HUDEP-2 (cell line): ENCODE measurements around the gene MLH3.
A peak's percentile ranks its signal among the peaks of the same experiment; 100 is the strongest.
"Not testable (repeated sequence)": the region's sequence is repeated elsewhere in the genome, so short reads cannot be mapped to it uniquely, and the experiment has no call there.

Source experiments
- DNase-seq, 76 experiments: peaks; one replicate each; lab custom pipeline; 2025; ENCODE audit not compliant: unreplicated experiment in 76 of 76; lab: John Stamatoyannopoulos, UW

Gene MLH3

GRCh38 chr14:75040507-75040906 is 10.8 kb downstream of the MLH3 start:
- peak in 15 of 76 experiments; percentile 2 to 63 (median 20) for DNase-seq

DNA sequence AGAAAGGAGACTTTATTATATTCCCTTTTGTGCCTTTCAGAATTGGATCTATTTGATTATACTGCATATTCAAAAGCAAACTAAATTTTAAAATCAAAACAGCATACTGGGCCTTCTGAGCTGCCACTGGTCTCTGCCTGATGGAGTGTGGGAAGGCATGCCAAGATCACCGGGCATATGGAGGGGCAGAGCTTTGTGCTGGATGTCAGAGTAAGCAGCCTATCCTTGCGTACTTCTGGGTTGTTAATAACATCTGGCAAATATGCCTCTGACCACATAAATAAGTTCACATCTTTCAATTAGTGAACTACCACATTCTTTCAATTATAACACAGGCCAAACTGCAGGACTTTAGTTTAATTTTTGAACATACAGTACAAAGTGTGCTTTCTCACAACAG is 18.3 kb downstream of the MLH3 start:
- no peak for DNase-seq

GRCh38 chr14:75030147-75030546 is 21.1 kb downstream of the MLH3 start:
- no peak for DNase-seq

DNA sequence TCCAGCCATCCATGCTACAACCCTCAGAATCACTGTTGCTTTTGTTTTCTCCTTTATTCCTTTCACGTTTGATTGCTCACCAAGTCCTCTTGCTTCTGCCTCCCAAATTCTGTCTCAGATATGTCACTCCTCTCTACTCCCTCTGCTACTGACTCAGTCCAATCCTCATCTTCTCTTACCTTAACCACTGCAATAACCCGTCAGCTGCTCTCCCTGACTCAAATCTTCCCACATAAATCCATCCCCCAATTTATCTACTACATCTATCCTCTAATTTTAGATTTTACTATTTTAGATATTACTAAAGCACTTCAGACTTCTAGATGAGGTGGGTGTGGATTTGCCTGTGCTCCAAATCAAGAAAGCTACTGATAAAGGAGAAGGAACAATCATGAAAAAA is 25.4 kb downstream of the MLH3 start:
- no peak for DNase-seq

GRCh38 chr14:75025082-75025481 is 26.2 kb downstream of the MLH3 start:
- DNase-seq, result peak in 3 of 76 experiments; percentile 2 to 19 (median 5)

DNA sequence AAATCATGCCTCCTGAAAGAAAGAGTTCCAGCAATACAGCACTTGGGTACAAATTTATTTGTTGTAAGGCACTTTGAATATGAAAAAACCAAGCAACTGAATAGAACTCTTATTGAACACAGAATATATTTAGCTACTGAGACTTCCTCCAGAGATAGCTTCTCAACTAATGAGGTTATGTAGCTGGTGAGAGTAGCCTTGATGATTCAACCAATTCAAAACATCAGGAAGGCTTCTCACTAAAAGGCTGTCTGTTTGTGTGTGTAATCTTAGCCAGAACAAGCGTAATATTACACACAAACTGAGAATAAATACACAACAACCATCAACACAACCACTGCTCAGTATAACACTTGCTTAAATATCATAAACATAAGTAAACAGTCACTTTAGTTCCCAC is 28.2 kb downstream of the MLH3 start:
- DNase-seq, result no peak

DNA sequence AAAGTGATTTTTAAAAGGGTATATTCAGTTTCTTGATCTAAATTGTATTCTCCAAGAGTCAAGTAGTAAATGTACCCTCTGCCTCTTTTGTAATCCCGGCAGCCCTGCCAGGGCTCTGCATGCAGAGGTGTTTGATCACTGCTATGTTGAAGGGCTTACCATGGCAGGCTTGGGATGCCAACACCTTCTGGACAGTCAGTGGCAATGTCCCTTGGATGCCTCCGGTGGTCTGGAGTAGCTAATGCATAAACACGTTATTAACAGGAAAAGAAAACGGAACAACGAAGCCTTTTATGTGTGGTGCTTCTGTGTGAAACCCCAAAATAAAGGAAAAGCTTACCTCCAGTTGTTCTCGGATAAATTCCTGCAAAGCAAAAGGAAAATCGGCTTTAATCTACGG is 28.6 kb downstream of the MLH3 start:
- DNase-seq, result peak in 13 of 76 experiments; percentile 1 to 29 (median 13)

DNA sequence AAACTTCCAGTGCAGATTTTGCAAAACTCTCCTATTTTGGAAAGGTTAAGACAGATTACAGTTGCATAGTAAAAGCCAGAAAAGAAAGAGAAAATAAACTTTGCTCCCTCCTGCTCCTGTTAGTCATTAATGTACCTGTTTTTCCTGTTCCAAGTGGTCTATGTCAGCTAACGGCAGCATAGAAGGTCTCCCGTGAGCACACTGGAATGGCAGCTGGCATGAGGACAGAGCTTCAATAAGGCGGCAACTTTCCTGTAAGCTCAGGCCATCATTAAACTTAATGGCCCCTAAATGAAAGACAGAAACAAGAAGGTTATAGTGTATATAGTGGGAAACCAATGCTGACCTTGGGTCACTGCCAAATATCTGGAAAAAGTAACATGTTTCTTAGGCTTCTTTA is 32.6 kb downstream of the MLH3 start:
- no peak for DNase-seq

DNA sequence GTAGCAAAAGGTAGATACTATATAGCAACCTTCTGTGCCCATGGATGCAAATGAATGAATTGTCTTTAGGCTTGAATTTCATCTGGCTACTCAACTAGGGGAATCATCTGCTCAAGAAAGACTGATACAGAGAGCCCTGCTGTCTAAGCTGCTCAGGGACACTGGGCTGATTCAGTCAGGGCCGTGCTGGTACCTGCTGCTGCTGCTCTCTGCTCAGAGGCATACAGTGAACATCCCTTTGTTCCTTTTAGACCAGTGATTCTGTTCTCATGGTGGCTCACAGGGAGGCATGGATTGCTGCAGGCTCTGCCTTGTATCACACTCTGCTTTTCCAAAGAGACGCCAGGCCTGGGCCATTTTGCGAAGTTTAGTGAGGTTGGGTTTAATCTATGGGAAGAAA is 34.5 kb downstream of the MLH3 start:
- no peak for DNase-seq

DNA sequence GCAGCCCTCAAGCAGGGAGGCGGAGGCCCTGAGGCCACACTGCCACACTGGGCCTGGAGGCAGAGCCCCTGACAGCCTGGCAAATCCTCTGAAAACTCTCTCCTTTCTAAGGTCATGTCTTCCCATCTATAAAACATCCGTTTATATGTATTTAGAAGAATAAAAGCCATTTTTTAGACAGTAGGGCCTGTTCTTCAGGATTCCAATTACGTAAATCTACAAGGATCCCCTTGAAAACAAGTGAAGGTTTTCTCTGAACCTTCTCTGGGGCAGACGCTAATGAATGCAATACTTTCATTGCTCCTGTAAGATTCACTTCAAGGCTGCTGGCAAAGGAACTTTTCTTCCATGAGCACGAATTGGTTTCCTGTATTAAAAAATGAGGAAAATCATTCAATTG is 35.8 kb downstream of the MLH3 start:
- DNase-seq, result no peak

- no peak for DNase-seq
These were observed 38.0 kb downstream of the MLH3 start for GRCh38 chr14:75013290-75013689.

DNA sequence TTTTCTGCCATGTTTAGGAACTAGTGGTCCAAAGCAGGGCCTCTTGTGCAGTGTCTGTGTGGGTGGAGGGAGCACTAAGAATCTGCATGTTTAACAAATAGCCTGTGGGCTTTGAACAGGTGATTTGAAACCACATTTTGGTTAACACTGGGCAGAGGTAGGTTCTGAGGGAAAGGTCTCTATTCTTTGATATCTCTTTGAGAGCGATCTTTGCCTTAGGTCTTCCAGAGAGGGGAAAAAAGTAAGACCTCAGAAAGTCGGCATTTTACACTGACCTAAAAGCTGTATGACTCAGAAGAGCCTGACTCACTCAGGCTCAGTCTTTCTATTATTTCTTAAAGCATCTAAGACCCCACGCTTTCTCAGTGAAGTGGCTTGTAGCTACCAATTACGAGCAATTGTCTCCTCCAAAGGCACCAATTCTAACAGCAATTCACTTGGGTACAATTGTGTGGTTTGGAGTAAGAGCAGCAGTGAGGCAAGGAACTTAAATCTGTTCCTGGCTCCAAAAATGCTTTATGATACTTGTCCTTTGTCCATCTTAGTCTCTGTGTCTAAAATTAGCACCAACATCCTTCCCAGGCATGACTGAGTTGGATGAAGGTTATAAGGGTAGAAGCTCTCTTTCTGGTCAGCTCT is 39.8 kb downstream of the MLH3 start:
- no peak for DNase-seq

GRCh38 chr14:75010472-75011093 is 40.7 kb downstream of the MLH3 start:
- no peak for DNase-seq

DNA sequence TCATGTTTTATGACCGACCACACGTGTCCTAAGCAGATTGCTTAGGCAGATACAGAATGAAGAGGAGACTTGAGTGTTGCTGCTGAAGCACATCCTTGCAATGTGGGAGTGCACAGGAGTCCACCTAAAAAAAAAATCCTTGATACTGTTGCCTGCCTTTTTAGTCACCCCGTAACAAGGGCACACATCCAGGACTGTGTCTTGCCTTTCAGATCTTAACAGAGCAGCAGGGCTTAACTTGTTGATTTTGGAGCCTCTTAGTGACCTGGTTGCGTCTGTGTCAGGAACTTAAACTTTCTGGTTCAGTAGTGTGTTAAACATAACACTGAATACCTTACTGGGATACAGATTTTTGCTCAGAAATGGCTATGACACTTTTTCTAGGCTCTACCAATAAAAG is 42.1 kb downstream of the MLH3 start:
- no peak for DNase-seq

- DNase-seq, result no peak
These were observed 45.9 kb downstream of the MLH3 start for GRCh38 chr14:75005357-75005756.

DNA sequence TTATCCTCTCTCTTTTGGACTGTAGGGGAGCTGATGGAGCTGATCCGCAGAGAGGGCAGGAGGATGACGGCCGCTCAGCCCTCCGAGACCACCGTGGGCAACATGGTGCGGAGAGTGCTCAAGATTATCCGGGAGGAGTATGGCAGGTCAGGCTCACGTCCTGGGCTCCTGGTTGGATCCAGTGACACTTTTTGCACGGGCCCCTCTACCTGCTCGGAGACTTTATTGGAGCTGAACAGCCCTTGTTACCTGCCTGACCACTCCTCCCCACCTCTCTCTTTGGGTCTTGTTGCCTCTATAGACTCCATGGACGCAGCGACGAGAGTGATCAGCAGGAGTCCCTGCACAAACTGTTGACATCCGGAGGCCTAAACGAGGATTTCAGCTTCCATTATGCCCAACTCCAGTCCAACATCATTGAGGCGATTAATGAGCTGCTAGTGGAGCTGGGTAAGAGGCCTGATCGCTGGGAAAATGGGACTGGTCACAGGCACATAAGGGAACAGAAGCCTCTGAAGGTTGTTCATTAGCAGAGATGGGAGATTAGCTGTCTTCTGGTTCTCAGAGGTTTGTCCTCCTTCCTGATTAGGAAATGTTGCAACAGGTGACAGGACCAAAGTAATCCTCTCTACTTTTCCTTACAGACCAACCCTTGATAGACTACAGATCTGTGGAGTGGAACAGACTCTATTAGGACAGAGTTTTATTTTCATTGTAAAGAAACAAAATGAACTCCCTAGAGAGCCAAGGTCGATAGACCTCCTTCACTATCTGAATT is 47.8 kb downstream of the MLH3 start:
- DNase-seq, result no peak

DNA sequence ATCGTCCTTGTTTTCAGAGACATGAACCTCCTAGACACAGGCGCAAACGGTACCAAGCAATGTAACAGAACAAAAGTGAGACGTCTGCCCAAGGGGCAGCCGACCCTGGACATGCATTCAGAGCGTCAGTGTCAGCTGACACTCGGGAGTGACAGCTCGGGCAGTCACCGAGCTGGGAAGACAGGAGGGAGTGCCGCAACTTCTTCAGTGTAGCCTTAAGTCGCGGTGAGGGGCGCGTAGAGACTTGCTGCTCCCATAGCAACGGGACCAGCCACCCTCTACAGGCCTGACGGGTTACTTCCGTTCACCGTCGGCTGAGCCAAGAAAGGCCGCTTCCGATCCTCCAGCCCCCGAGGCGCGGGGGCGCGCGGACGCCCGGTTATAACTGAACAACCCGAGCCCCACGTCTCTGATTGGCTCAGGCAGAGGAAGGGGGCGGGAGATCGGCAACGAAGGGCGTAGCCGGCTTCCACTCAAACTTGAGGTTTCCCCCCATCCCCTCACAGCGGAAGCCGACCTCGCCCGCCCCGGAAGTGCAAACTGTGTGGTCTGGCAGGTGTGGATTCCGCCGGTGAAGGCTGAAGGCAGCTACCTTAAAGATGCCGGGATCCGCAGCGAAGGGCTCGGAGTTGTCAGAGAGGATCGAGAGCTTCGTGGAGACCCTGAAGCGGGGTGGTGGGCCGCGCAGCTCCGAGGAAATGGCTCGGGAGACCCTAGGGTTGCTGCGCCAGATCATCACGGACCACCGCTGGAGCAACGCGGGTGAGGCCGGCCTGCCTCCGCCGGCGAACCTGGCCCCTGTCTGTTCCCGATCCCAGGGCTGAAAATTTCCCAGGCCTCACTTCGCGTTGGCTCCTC is 48.6 kb downstream of the MLH3 start, which contains the start of gene EIF2B2:
EIF2B2 (plus strand) TSS at position 530 of the 858 bp plus-strand sequence; CDS start at position 600, 70 bp downstream.
- peak; percentile 33 to 98 (median 94) for DNase-seq

DNA sequence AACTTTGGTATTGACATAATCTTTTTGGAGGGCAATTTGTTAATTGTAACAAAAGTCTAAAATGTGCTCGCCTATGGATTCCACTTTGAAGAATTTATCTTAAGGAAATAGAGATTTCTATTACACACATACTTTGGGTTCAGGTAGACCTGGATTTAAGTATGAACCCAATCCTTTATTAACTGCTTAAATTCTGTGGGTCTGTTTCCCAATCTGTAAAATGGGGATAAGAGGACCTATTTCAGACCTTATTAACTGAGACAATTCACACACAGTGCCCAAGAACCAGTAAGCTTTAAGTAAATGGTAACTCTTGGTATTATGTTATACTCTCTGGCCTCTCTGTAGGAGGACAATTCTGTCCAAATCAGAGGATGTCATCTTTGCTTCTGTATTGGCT is 49.4 kb downstream of the MLH3 start:
- DNase-seq, result no peak

- no peak for DNase-seq
These were observed 50.0 kb downstream of the MLH3 start for GRCh38 chr14:75001261-75001660.

- not testable (repeated sequence) for DNase-seq
These were observed 55.5 kb downstream of the MLH3 start for GRCh38 chr14:74995781-74996180.

DNA sequence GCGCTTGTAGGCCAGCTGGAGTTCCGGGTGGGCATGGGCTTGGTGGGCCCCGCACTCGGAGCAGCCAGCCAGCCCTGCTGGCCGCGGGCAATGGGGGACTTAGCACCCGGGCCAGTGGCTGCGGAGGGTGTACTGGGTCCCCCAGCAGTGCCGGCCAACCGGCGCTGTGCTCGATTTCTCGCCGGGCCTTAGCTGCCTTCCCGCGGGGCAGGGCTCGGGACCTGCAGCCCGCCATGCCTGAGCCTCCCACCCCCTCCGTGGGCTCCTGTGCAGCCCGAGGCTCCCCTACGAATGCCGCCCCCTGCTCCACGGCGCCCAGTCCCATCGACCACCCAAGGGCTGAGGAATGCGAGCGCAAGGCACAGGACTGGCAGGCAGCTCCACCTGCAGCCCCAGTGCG is 57.1 kb downstream of the MLH3 start:
- not testable (repeated sequence) for DNase-seq
